Measurements from ENCODE around the gene KIF25. TPM values are rescaled to one million over a fixed set of nuclear protein-coding genes. Genes with fewer than 3 reads are reported as not detected.

The KIF25 gene
- total RNA-seq, 1 experiment from 2014 or later, result 0.59 TPM

GRCh38 chr6:168033791-168034190, 36.3 kb downstream of the KIF25 start:
- no peak overlapping the region for H2BK120ac ChIP-seq (ENCODE audit: low read depth, low read length, poor library complexity, severe bottlenecking)
- no peak overlapping the region for H3K14ac ChIP-seq (ENCODE audit: insufficient read depth, low read length)
- no peak overlapping the region for H4K8ac ChIP-seq (replicated peaks; ENCODE audit: insufficient read length, low read depth, low read length)
- H2BK15ac ChIP-seq (ENCODE audit: low read depth, low read length), result no peak overlapping the region
- no peak overlapping the region for H3T11ph ChIP-seq (ENCODE audit: low read length)
- H2AK5ac ChIP-seq (ENCODE audit: insufficient read length, low read length), result no peak overlapping the region
- H3K79me2 ChIP-seq (ENCODE audit: insufficient read depth, low read length), result no peaks in the 10 kb centered on the region
- H3K9me3 Mint-ChIP-seq, result peaks cover 28% of the 10 kb centered on the region in 2 experiments
- H3K27me3 Mint-ChIP-seq (ENCODE audit: low read depth), result peaks cover 28% of the 10 kb centered on the region
- no peaks in the 10 kb centered on the region for H3K79me1 ChIP-seq (ENCODE audit: insufficient read depth, low read depth, low read length, poor library complexity, severe bottlenecking)
- H3K4ac ChIP-seq (ENCODE audit: low read depth, low read length), result no peak overlapping the region
- H3K4me1 Mint-ChIP-seq, result peaks cover 46 to 49% of the 10 kb centered on the region in 2 experiments
- H4K20me1 ChIP-seq (ENCODE audit: control insufficient read depth, insufficient read depth, insufficient read length), result no peaks in the 10 kb centered on the region
- H2BK20ac ChIP-seq (ENCODE audit: low read depth, low read length, poor library complexity, severe bottlenecking), result no peak overlapping the region
- no peak overlapping the region for H3K27ac ChIP-seq (ENCODE audit: insufficient read length, low read depth, low read length)
- no peak overlapping the region for H4K5ac ChIP-seq (ENCODE audit: insufficient read length, low read depth, low read length)
- peaks cover 4% of the 10 kb centered on the region; the same call in 1 of the 2 replicates for H3K4me1 ChIP-seq (ENCODE audit: insufficient read depth, low read length)
- no peak overlapping the region for H3K9ac ChIP-seq (ENCODE audit: extremely low read depth, insufficient read length, low read length)
- H3K27me3 ChIP-seq (ENCODE audit: insufficient read depth, low read length), result no peaks in the 10 kb centered on the region
- no peak overlapping the region for H3K18ac ChIP-seq (ENCODE audit: insufficient read length, low read depth, low read length)
- H3K23ac ChIP-seq (ENCODE audit: insufficient read length, low read depth, low read length), result no peak overlapping the region
- H2BK12ac ChIP-seq (ENCODE audit: insufficient read length, low read depth, low read length), result no peak overlapping the region
- no peak overlapping the region for H2AFZ ChIP-seq (ENCODE audit: low read length)
- no peak for DNase-seq
- peaks cover 8 to 18% (median 10%) of the 10 kb centered on the region in 3 experiments for H3K36me3 Mint-ChIP-seq (ENCODE audit: insufficient read depth in 1 of 3, low read depth in 3 of 3)
- H2BK5ac ChIP-seq (ENCODE audit: insufficient read length, low read length), result no peak overlapping the region
- no peak for TF ChIP-seq CTCF (conservative IDR thresholded peaks at IDR 0.05)
- H3K56ac ChIP-seq (ENCODE audit: insufficient read length, low read depth, low read length), result no peak overlapping the region
- H3K27ac Mint-ChIP-seq, result no peak overlapping the region
- no peak overlapping the region for H4K91ac ChIP-seq (ENCODE audit: insufficient read length, low read depth, low read length)
- H3K4me2 ChIP-seq (ENCODE audit: insufficient read depth, insufficient read length, low read length), result no peak overlapping the region
- H3K4me3 Mint-ChIP-seq, result no peak overlapping the region
- peaks cover 3% of the 10 kb centered on the region for H3K23me2 ChIP-seq (ENCODE audit: insufficient read length, low read depth, low read length, poor library complexity, severe bottlenecking)
- H3K9me3 ChIP-seq (ENCODE audit: control insufficient read depth, low read depth, low read length), result peaks cover 9% of the 10 kb centered on the region
- no CpG with 5 or more reads among the region's 12 CpGs for WGBS (ENCODE audit: extremely low coverage, insufficient read length, low lambda C conversion rate)

All from H9 (cell line).